AG09309 (cell line): ENCODE data around the gene MTHFS.
A peak's percentile ranks its signal among the peaks of the same experiment; 100 is the strongest.

Experiments
- DNase-seq: peaks from one replicate; pipeline ENCODE4 v3.0.0-alpha.2; 2010; ENCODE audit warnings: low read depth
- H3K4me3 ChIP-seq: 2 replicates; pipeline ENCODE4 v1.5.1; 2011; ENCODE audit warnings: mild to moderate bottlenecking, low read depth, low read length, moderate library complexity; ENCODE audit not compliant: control insufficient read depth
- TF ChIP-seq, protein P1 (sequence below): IDR thresholded peaks from 2 replicates; pipeline ENCODE4 v1.5.1; 2011; ENCODE audit warnings: mild to moderate bottlenecking, low read depth, low read length, inconsistent platforms; ENCODE audit not compliant: insufficient read depth, control insufficient read depth; ENCODE audit errors: missing control alignments

MTHFS gene

DNA sequence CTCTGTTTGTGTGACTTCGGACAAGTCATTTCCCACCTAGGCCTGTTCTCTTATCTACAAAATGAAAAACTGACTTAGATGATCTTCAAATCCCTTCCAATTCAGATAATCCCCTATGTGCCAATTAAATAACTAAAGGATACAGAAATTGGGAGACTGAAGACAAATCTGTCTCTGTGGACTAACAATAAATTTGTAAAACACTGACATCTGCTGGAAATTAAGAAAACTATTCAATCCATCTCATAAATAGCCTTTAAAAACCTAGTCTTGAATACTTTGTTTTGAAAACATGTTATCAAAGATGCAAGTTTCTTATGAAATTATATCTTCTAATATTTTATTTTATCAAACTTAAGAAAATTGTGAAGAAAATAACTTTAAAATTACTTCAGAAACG is 38.3 kb downstream of the MTHFS start:
- no peak overlapping the region for H3K4me3 ChIP-seq
- TF ChIP-seq, protein P1, sequence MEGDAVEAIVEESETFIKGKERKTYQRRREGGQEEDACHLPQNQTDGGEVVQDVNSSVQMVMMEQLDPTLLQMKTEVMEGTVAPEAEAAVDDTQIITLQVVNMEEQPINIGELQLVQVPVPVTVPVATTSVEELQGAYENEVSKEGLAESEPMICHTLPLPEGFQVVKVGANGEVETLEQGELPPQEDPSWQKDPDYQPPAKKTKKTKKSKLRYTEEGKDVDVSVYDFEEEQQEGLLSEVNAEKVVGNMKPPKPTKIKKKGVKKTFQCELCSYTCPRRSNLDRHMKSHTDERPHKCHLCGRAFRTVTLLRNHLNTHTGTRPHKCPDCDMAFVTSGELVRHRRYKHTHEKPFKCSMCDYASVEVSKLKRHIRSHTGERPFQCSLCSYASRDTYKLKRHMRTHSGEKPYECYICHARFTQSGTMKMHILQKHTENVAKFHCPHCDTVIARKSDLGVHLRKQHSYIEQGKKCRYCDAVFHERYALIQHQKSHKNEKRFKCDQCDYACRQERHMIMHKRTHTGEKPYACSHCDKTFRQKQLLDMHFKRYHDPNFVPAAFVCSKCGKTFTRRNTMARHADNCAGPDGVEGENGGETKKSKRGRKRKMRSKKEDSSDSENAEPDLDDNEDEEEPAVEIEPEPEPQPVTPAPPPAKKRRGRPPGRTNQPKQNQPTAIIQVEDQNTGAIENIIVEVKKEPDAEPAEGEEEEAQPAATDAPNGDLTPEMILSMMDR = no peak
- no peak for DNase-seq

GRCh38 chr15:79853492-79854328 is 43.1 kb downstream of the MTHFS start:
- H3K4me3 ChIP-seq = no peak overlapping the region
- TF ChIP-seq, protein P1 = peak; percentile 99
- peak; percentile 70 for DNase-seq

- no peak for DNase-seq
- TF ChIP-seq, protein P1 = peak; percentile 84
- H3K4me3 ChIP-seq = no peak overlapping the region
These were observed 47.0 kb downstream of the MTHFS start for GRCh38 chr15:79849789-79850188.

DNA sequence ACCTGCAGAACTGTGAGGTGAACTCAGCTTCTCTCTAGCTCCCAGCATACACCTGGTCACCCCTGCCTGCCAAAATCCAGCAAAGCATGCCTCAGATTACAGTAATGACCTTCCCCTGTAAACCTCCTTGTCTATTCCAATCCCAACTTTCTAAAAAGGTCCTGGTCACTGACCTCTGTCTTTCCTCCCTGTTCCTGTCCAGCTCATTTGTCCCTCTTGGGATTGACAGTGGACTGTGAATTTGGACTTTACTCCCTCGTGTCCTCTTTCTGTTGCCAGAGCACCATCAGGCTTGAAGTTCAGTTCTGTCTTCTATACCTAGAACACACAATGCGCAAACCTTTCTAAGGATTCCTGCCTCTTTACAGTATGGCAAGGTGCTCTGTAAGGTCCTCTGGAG is 50.3 kb downstream of the MTHFS start:
- TF ChIP-seq, protein P1 = no peak
- no peak for DNase-seq
- no peak overlapping the region for H3K4me3 ChIP-seq

GRCh38 chr15:79844221-79844620 is 52.6 kb downstream of the MTHFS start:
- no peak for DNase-seq
- no peak overlapping the region for H3K4me3 ChIP-seq
- TF ChIP-seq, protein P1 = no peak

DNA sequence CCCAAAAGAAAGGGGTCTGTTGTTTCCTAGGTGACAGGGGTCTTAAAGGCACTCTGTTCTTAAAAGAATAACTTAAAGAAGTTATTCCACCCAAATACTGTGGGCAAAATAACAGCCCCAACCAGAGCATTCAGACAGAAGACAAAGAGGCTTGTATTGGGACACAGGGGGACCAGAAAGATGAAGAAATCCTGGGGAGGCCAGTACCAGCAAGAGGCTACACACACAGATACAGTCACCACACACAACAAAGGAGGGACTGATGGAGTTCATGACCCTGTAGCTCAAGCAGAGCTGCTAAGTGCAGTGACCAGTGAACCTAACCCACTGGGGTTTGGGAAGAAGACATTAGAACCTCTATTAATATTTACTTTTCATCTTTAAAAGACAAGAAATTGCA is 59.0 kb downstream of the MTHFS start:
- no peak overlapping the region for H3K4me3 ChIP-seq
- no peak for DNase-seq
- TF ChIP-seq, protein P1 = no peak
